Measurements from ENCODE around the gene SMARCAL1. TPM values are rescaled to one million over a fixed set of nuclear protein-coding genes. Genes with fewer than 3 reads are reported as not detected.

Gene SMARCAL1
- total RNA-seq, 1 experiment from 2014 or later: 20.9 TPM

GRCh38 chr2:216516730-216517350 lies 104.6 kb downstream of the SMARCAL1 start:
- Mint-ChIP-seq H3K27ac (no peak overlapping the region), H3K4me3 (no peak overlapping the region), H3K4me1 (peaks cover 6% of the 10 kb centered on the region), H3K36me3 (peaks cover 18% of the 10 kb centered on the region), H3K9me3 (no peaks in the 10 kb centered on the region), H3K27me3 (ENCODE audit: low read depth) (no peaks in the 10 kb centered on the region)
- CTCF ChIA-PET: interaction anchor here (1.0 to 8.1 kb wide), 2 partner anchors 138 to 149 kb away, joined by 3 to 244 read pairs; no protein-coding TSS in a partner anchor
- ATAC-seq (peak; percentile 73), DNase-seq (ENCODE audit: low spot score) (no peak)
- POLR2A ChIA-PET: no interaction called here
- TF ChIP-seq TP53 (CRISPR knock-in tag; IDR thresholded peaks at IDR 0.05) (no peak), CTCF (IDR thresholded peaks at IDR 0.05) (peak; percentile 42; the same call in 1 of the 2 replicates)

- CTCF ChIA-PET: interaction anchor here (0.8 to 8.1 kb wide), 10 partner anchors 9 to 295 kb away, joined by 3 to 244 read pairs (median 5); partner anchors contain the start of gene IGFBP5
- peaks cover 6% of the 10 kb centered on the region for H3K4me1 Mint-ChIP-seq
- peaks cover 23% of the 10 kb centered on the region for H3K36me3 Mint-ChIP-seq
- H3K9me3 Mint-ChIP-seq: no peaks in the 10 kb centered on the region
- no peak overlapping the region; the same call in 1 of the 2 replicates for H3K27ac Mint-ChIP-seq
- H3K4me3 Mint-ChIP-seq: no peak overlapping the region
- TF ChIP-seq ATF2 (CRISPR knock-in tag; IDR thresholded peaks at IDR 0.05; ENCODE audit: borderline replicate concordance, low read depth) (no peak), SMAD3 (CRISPR knock-in tag; IDR thresholded peaks at IDR 0.05; ENCODE audit: borderline replicate concordance) (no peak), ARID4B (CRISPR knock-in tag; IDR thresholded peaks at IDR 0.05; ENCODE audit: borderline replicate concordance) (no peak), MAX (CRISPR knock-in tag; IDR thresholded peaks at IDR 0.05) (no peak), OVOL2 (CRISPR knock-in tag; IDR thresholded peaks at IDR 0.05; ENCODE audit: borderline replicate concordance) (no peak), HMGA2 (CRISPR knock-in tag; IDR thresholded peaks at IDR 0.05) (no peak), E2F5 (CRISPR knock-in tag; IDR thresholded peaks at IDR 0.05) (no peak), HMGXB4 (CRISPR knock-in tag; IDR thresholded peaks at IDR 0.05) (no peak), ZSCAN18 (CRISPR knock-in tag; IDR thresholded peaks at IDR 0.05) (no peak), EMX1 (CRISPR knock-in tag; IDR thresholded peaks at IDR 0.05) (no peak), GRHL2 (CRISPR knock-in tag; IDR thresholded peaks at IDR 0.05; ENCODE audit: insufficient replicate concordance, severe bottlenecking) (no peak), RELA (CRISPR knock-in tag; IDR thresholded peaks at IDR 0.05; ENCODE audit: borderline replicate concordance) (no peak), FOXJ3 (CRISPR knock-in tag; IDR thresholded peaks at IDR 0.05; ENCODE audit: borderline replicate concordance) (no peak), NFYB (CRISPR knock-in tag; conservative IDR thresholded peaks at IDR 0.05; ENCODE audit: low read depth) (no peak), JAZF1 (CRISPR knock-in tag; IDR thresholded peaks at IDR 0.05) (no peak)
- H3K27me3 Mint-ChIP-seq (ENCODE audit: low read depth): no peaks in the 10 kb centered on the region
- POLR2A ChIA-PET: interaction anchor here (0.8 kb wide), 1 partner anchor 148 kb away, joined by 3 read pairs; no protein-coding TSS in a partner anchor
- DNase-seq (ENCODE audit: low spot score): no peak
- no peak for ATAC-seq
Measured at GRCh38 chr2:216517447-216518225, 105.4 kb downstream of the SMARCAL1 start.
